Lower leg skin (tissue), 4 donors: ENCODE measurements around the gene CCR7. TPM values are rescaled to one million over a fixed set of nuclear protein-coding genes. Genes with fewer than 3 reads are reported as not detected.

Source experiments
- DNase-seq, 2 donors: peaks; one replicate each; pipeline ENCODE4 v3.0.0-alpha.2; 2019; ENCODE audit warnings: low spot score in 2 of 2
- H3K4me3 ChIP-seq: fragments of 200-600 bp; sonication (generic); 2 replicates; pipeline ENCODE4 v1.5.1; 2017; ENCODE audit warnings: mild to moderate bottlenecking, low read depth; ENCODE audit not compliant: poor library complexity, severe bottlenecking
- POLR2A ChIP-seq, 2 donors: fragments of 450-650 bp; IDR thresholded peaks; one replicate each; pipeline ENCODE4 v1.6.1; 2016 to 2017; ENCODE audit warnings: antibody characterized with exemption in 2 of 2, mild to moderate bottlenecking in 1 of 2, moderate library complexity in 1 of 2
- WGBS, 2 donors: methylation state at CpG; one replicate each; pipeline ENCODE4 v1.1.5; 2018; 5-methylcytosine and 5-hydroxymethylcytosine counted together
- intact Hi-C: fragments of 100-400 bp; cut with DNase I; formaldehyde crosslinking; loops from one replicate; pipeline ENCODE4 v1.15.0; 2023; ENCODE audit warnings: low total_unique reads
- total RNA-seq, 4 donors: library from RNA; depleted of rRNA; stranded (reverse); fragments of >200 nt; gene quantifications; one replicate each; pipeline ENCODE4 v1.1.0, GENCODE V29; 2016
- TF ChIP-seq, protein P1 (sequence below), 3 donors: fragments of 450-650 bp; IDR thresholded peaks; one replicate each; pipeline ENCODE4 v1.5.1; 2016; ENCODE audit warnings: antibody characterized with exemption in 3 of 3, mild to moderate bottlenecking in 3 of 3, moderate library complexity in 2 of 3

CCR7 gene
- total RNA-seq, 4 donors from 2014 or later = 0.21 to 1.2 TPM; not detected in 2

GRCh38 chr17:40515491-40516041, 49.7 kb downstream of the CCR7 start:
- DNase-seq = peak in 1 of 2 donors; percentile 75
- 63 to 67% methylated on average over 11 of the region's 11 CpGs for WGBS, 2 donors
- no peak overlapping the region for H3K4me3 ChIP-seq
- TF ChIP-seq, protein P1, sequence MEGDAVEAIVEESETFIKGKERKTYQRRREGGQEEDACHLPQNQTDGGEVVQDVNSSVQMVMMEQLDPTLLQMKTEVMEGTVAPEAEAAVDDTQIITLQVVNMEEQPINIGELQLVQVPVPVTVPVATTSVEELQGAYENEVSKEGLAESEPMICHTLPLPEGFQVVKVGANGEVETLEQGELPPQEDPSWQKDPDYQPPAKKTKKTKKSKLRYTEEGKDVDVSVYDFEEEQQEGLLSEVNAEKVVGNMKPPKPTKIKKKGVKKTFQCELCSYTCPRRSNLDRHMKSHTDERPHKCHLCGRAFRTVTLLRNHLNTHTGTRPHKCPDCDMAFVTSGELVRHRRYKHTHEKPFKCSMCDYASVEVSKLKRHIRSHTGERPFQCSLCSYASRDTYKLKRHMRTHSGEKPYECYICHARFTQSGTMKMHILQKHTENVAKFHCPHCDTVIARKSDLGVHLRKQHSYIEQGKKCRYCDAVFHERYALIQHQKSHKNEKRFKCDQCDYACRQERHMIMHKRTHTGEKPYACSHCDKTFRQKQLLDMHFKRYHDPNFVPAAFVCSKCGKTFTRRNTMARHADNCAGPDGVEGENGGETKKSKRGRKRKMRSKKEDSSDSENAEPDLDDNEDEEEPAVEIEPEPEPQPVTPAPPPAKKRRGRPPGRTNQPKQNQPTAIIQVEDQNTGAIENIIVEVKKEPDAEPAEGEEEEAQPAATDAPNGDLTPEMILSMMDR (IDR thresholded peaks at IDR 0.05) = no peak
- TF ChIP-seq POLR2A (IDR thresholded peaks at IDR 0.05) = no peak
- intact Hi-C loops = no loop called here

- 87 to 90% methylated on average over 4 of the region's 4 CpGs for WGBS, 2 donors
- DNase-seq = peak in 1 of 2 donors; percentile 67
- no peak overlapping the region for H3K4me3 ChIP-seq
- TF ChIP-seq POLR2A (IDR thresholded peaks at IDR 0.05) = no peak
- TF ChIP-seq, protein P1 (IDR thresholded peaks at IDR 0.05) = no peak
- intact Hi-C loops = no loop called here
Measured at GRCh38 chr17:40515011-40515410, 50.3 kb downstream of the CCR7 start.

- H3K4me3 ChIP-seq = no peak overlapping the region
- intact Hi-C loops = no loop called here
- DNase-seq = peak in 1 of 2 donors; percentile 78
- 87 to 91% methylated on average over 7 of the region's 7 CpGs for WGBS, 2 donors
- TF ChIP-seq, protein P1 (IDR thresholded peaks at IDR 0.05) = no peak
- TF ChIP-seq POLR2A (IDR thresholded peaks at IDR 0.05) = no peak
Measured at GRCh38 chr17:40514013-40514875, 51.0 kb downstream of the CCR7 start.

- WGBS, 2 donors = 60 to 74% methylated on average over 12 of the region's 12 CpGs
- intact Hi-C loops = no loop called here
- TF ChIP-seq POLR2A (IDR thresholded peaks at IDR 0.05) = no peak
- TF ChIP-seq, protein P1 (IDR thresholded peaks at IDR 0.05) = no peak
- peak in 1 of 2 donors; percentile 83 for DNase-seq
- no peak overlapping the region for H3K4me3 ChIP-seq
Measured at GRCh38 chr17:40511667-40512220, 53.5 kb downstream of the CCR7 start.

DNA sequence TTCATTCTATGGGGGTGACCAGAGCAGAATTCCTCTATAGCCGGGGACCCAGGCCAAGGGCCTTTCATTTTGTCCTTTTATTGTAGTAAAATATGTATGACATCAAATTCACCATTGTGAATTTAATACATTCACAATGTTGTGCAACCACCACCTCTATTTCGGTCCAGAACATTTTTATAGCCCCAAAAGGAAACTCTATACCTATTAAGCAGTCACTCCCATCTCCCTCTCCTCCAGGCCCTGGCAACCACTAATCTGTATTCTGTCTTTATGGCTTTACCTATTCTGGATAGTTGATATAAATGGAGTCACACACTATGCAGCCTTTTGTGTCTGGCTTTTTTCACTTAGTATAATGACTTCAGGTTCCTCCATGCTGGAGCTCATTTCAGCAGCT, 54.1 kb downstream of the CCR7 start:
- no peak overlapping the region for H3K4me3 ChIP-seq
- intact Hi-C loops = no loop called here
- WGBS, 2 donors = 62 to 74% methylated on average over 2 of the region's 2 CpGs
- DNase-seq = peak in 1 of 2 donors; percentile 29
- TF ChIP-seq, protein P1 (IDR thresholded peaks at IDR 0.05) = no peak
- TF ChIP-seq POLR2A (IDR thresholded peaks at IDR 0.05) = no peak
